H9 (cell line): ENCODE measurements around the gene LSP1. TPM values are rescaled to one million over a fixed set of nuclear protein-coding genes. Genes with fewer than 3 reads are reported as not detected.

Experiments
- DNase-seq: peaks from one replicate; pipeline ENCODE4 v3.0.0-alpha.2; 2017
- H2AFZ ChIP-seq: one replicate; pipeline ENCODE4 v1.6.1; 2013; ENCODE audit warnings: mild to moderate bottlenecking, low read length, control low read depth, moderate library complexity
- H2AK5ac ChIP-seq: 2 replicates; pipeline ENCODE4 v1.6.1; 2013; ENCODE audit warnings: low read length, control low read depth, mixed read lengths; ENCODE audit not compliant: insufficient read length
- H2BK120ac ChIP-seq: one replicate; pipeline ENCODE4 v1.6.1; 2013; ENCODE audit warnings: low read depth, mild to moderate bottlenecking, low read length, control low read depth, inconsistent platforms; ENCODE audit not compliant: poor library complexity, severe bottlenecking
- H2BK12ac ChIP-seq: 2 replicates; pipeline ENCODE4 v1.6.1; 2013; ENCODE audit warnings: low read length, control low read depth, mixed read lengths, low read depth; ENCODE audit not compliant: insufficient read length
- H2BK15ac ChIP-seq: 2 replicates; pipeline ENCODE4 v1.6.1; 2013; ENCODE audit warnings: low read depth, low read length, control low read depth
- H2BK20ac ChIP-seq: one replicate; pipeline ENCODE4 v1.6.1; 2013; ENCODE audit warnings: low read depth, mild to moderate bottlenecking, low read length, control low read depth, inconsistent platforms; ENCODE audit not compliant: poor library complexity, severe bottlenecking
- H2BK5ac ChIP-seq: 2 replicates; pipeline ENCODE4 v1.6.1; 2013; ENCODE audit warnings: low read length, control low read depth, mixed read lengths; ENCODE audit not compliant: insufficient read length
- H3K14ac ChIP-seq: 2 replicates; pipeline ENCODE4 v1.6.1; 2013; ENCODE audit warnings: low read length, control low read depth; ENCODE audit not compliant: insufficient read depth
- H3K18ac ChIP-seq: 2 replicates; pipeline ENCODE4 v1.6.1; 2013; ENCODE audit warnings: low read depth, mild to moderate bottlenecking, mixed read lengths, low read length, control low read depth; ENCODE audit not compliant: insufficient read length
- H3K23ac ChIP-seq: 2 replicates; pipeline ENCODE4 v1.6.1; 2013; ENCODE audit warnings: low read length, control low read depth, mixed read lengths, low read depth; ENCODE audit not compliant: insufficient read length
- H3K23me2 ChIP-seq: 2 replicates; pipeline ENCODE4 v1.6.1; 2013; ENCODE audit warnings: low read depth, mild to moderate bottlenecking, mixed read lengths, low read length, control low read depth; ENCODE audit not compliant: insufficient read length, poor library complexity, severe bottlenecking
- H3K27ac ChIP-seq: 2 replicates; pipeline ENCODE4 v1.5.1; 2013; ENCODE audit warnings: low read length, control low read depth, mixed read lengths, low read depth; ENCODE audit not compliant: insufficient read length
- H3K27me3 ChIP-seq: 2 replicates; pipeline ENCODE4 v1.6.1; 2013; ENCODE audit warnings: low read length, control low read depth, inconsistent platforms; ENCODE audit not compliant: insufficient read depth
- H3K4ac ChIP-seq: 2 replicates; pipeline ENCODE4 v1.6.1; 2013; ENCODE audit warnings: low read depth, mild to moderate bottlenecking, control low read depth, inconsistent platforms, low read length, moderate library complexity
- H3K4me1 ChIP-seq: 2 replicates; pipeline ENCODE4 v1.6.1; 2013; ENCODE audit warnings: low read length, control low read depth, inconsistent platforms; ENCODE audit not compliant: insufficient read depth
- H3K4me2 ChIP-seq: 2 replicates; pipeline ENCODE4 v1.6.1; 2013; ENCODE audit warnings: low read length, control low read depth, mixed read lengths; ENCODE audit not compliant: insufficient read length, insufficient read depth
- H3K56ac ChIP-seq: 2 replicates; pipeline ENCODE4 v1.6.1; 2013; ENCODE audit warnings: low read depth, mild to moderate bottlenecking, mixed read lengths, low read length, control low read depth; ENCODE audit not compliant: insufficient read length
- H3K79me1 ChIP-seq: 2 replicates; pipeline ENCODE4 v1.6.1; 2013; ENCODE audit warnings: low read depth, mild to moderate bottlenecking, moderate library complexity, low read length, control low read depth, inconsistent platforms; ENCODE audit not compliant: insufficient read depth, poor library complexity, severe bottlenecking
- H3K79me2 ChIP-seq: 2 replicates; pipeline ENCODE4 v1.6.1; 2013; ENCODE audit warnings: low read length, control low read depth, inconsistent platforms; ENCODE audit not compliant: insufficient read depth
- H3K9ac ChIP-seq: 2 replicates; pipeline ENCODE4 v1.6.1; 2013; ENCODE audit warnings: low read length, control low read depth, mixed read lengths; ENCODE audit not compliant: insufficient read length; ENCODE audit errors: extremely low read depth
- H3K9me3 ChIP-seq: one replicate; pipeline ENCODE4 v1.6.1; 2013; ENCODE audit warnings: low read depth, low read length, inconsistent platforms; ENCODE audit not compliant: control insufficient read depth
- H3T11ph ChIP-seq: one replicate; pipeline ENCODE4 v1.6.1; 2013; ENCODE audit warnings: mild to moderate bottlenecking, low read length, control low read depth, inconsistent platforms
- H4K20me1 ChIP-seq: one replicate; pipeline ENCODE4 v1.6.1; 2013; ENCODE audit not compliant: control insufficient read depth, insufficient read length, insufficient read depth
- H4K5ac ChIP-seq: 2 replicates; pipeline ENCODE4 v1.6.1; 2013; ENCODE audit warnings: low read depth, mild to moderate bottlenecking, mixed read lengths, low read length, control low read depth; ENCODE audit not compliant: insufficient read length
- H4K8ac ChIP-seq: replicated peaks from 2 replicates; pipeline ENCODE4 v1.6.1; 2013; ENCODE audit warnings: low read length, control low read depth, mixed read lengths, low read depth; ENCODE audit not compliant: insufficient read length
- H4K91ac ChIP-seq: 2 replicates; pipeline ENCODE4 v1.6.1; 2013; ENCODE audit warnings: low read depth, mild to moderate bottlenecking, moderate library complexity, mixed read lengths, low read length, control low read depth; ENCODE audit not compliant: insufficient read length
- H3K27ac Mint-ChIP-seq, 3 experiments: 2 replicates in 2 of 3; 3 replicates in 1 of 3; pipeline ENCODE4 v1.8.0; 2020 to 2021; ENCODE audit warnings: mixed read lengths in 3 of 3, mild to moderate bottlenecking in 1 of 3, moderate library complexity in 1 of 3
- H3K27me3 Mint-ChIP-seq: 2 replicates; pipeline ENCODE4 v1.8.0; 2021; ENCODE audit warnings: low read depth, mild to moderate bottlenecking, moderate library complexity, mixed read lengths
- H3K36me3 Mint-ChIP-seq, 3 experiments: 2 replicates in 2 of 3; 3 replicates in 1 of 3; pipeline ENCODE4 v1.8.0; 2020 to 2021; ENCODE audit warnings: low read depth in 3 of 3, mixed read lengths in 3 of 3; ENCODE audit not compliant: insufficient read depth in 1 of 3
- H3K4me1 Mint-ChIP-seq, 2 experiments: 2 replicates each; pipeline ENCODE4 v1.8.0; 2020; ENCODE audit warnings: mixed read lengths in 2 of 2
- H3K4me3 Mint-ChIP-seq, 2 experiments: 2 replicates in 1 of 2; 3 replicates in 1 of 2; pipeline ENCODE4 v1.8.0; 2020 to 2021; ENCODE audit warnings: mild to moderate bottlenecking in 2 of 2, mixed read lengths in 2 of 2, moderate library complexity in 1 of 2
- H3K9me3 Mint-ChIP-seq, 2 experiments: 2 replicates in 1 of 2; 3 replicates in 1 of 2; pipeline ENCODE4 v1.8.0; 2020; ENCODE audit warnings: mild to moderate bottlenecking in 2 of 2, mixed read lengths in 2 of 2, moderate library complexity in 1 of 2
- CTCF ChIP-seq: fragments of 200-600 bp; sonication (generic); conservative IDR thresholded peaks from 3 replicates; pipeline ENCODE4 v1.8.0; 2021; ENCODE audit warnings: antibody characterized with exemption, mild to moderate bottlenecking
- WGBS: extraction: QIAGEN DNeasy Blood & Tissue Kit; methylation state at CpG from one replicate; pipeline ENCODE4 v1.1.7; 2013; ENCODE audit warnings: missing lambda C conversion rate, low lambda C conversion rate, mixed read lengths; ENCODE audit not compliant: insufficient read length; ENCODE audit errors: extremely low coverage; 5-methylcytosine and 5-hydroxymethylcytosine counted together
- total RNA-seq: library from RNA; stranded (reverse); gene quantifications from 2 replicates; pipeline ENCODE4 v1.2.1, GENCODE V29; 2021

The LSP1 gene
- total RNA-seq, 1 experiment from 2014 or later: not detected

GRCh38 chr11:1854132-1854948, 1.5 kb downstream of the LSP1 start:
- no peak overlapping the region for H2BK12ac ChIP-seq
- H3K4ac ChIP-seq: no peak overlapping the region
- peaks cover 2 to 3% of the 10 kb centered on the region in 2 experiments; a peak in 2 of 4 replicates for H3K4me1 Mint-ChIP-seq
- no peaks in the 10 kb centered on the region for H3K36me3 Mint-ChIP-seq
- no peak overlapping the region for H3K4me3 Mint-ChIP-seq
- no peak overlapping the region for H3K27ac Mint-ChIP-seq
- no peak overlapping the region for H4K8ac ChIP-seq
- no peaks in the 10 kb centered on the region for H3K4me1 ChIP-seq
- no peak overlapping the region for H3K56ac ChIP-seq
- no peak overlapping the region for H3K18ac ChIP-seq
- H3K23me2 ChIP-seq: no peaks in the 10 kb centered on the region
- H3K23ac ChIP-seq: no peak overlapping the region
- no peak overlapping the region for H2AK5ac ChIP-seq
- WGBS: no CpG with 5 or more reads among the region's 27 CpGs
- H3K9ac ChIP-seq: no peak overlapping the region
- no peak overlapping the region for H4K91ac ChIP-seq
- H2BK5ac ChIP-seq: no peak overlapping the region
- H2BK20ac ChIP-seq: no peak overlapping the region
- H3T11ph ChIP-seq: no peak overlapping the region
- no peak overlapping the region for H2AFZ ChIP-seq
- H4K5ac ChIP-seq: no peak overlapping the region
- H3K4me2 ChIP-seq: no peak overlapping the region
- no peak overlapping the region for H3K27ac ChIP-seq
- no peaks in the 10 kb centered on the region for H3K9me3 ChIP-seq
- no peaks in the 10 kb centered on the region for H3K9me3 Mint-ChIP-seq
- DNase-seq: no peak
- H3K14ac ChIP-seq: no peak overlapping the region; the same call in 1 of the 2 replicates
- peaks cover 12% of the 10 kb centered on the region for H3K27me3 Mint-ChIP-seq
- no peak overlapping the region for H2BK15ac ChIP-seq
- TF ChIP-seq CTCF: no peak
- no peaks in the 10 kb centered on the region for H3K79me1 ChIP-seq
- no peaks in the 10 kb centered on the region for H3K27me3 ChIP-seq
- no peaks in the 10 kb centered on the region for H4K20me1 ChIP-seq
- no peaks in the 10 kb centered on the region for H3K79me2 ChIP-seq
- H2BK120ac ChIP-seq: no peak overlapping the region
